Cerebellar cortex (tissue), 1 donor: ENCODE measurements around the gene VWA3B.
"Not testable (repeated sequence)": the region's sequence is repeated elsewhere in the genome, so short reads cannot be mapped to it uniquely, and the experiment has no call there.

Experiments
- DNase-seq: peaks from one replicate; pipeline ENCODE4 v3.0.0-alpha.2; 2015; ENCODE audit warnings: low spot score

The VWA3B gene, protein sequence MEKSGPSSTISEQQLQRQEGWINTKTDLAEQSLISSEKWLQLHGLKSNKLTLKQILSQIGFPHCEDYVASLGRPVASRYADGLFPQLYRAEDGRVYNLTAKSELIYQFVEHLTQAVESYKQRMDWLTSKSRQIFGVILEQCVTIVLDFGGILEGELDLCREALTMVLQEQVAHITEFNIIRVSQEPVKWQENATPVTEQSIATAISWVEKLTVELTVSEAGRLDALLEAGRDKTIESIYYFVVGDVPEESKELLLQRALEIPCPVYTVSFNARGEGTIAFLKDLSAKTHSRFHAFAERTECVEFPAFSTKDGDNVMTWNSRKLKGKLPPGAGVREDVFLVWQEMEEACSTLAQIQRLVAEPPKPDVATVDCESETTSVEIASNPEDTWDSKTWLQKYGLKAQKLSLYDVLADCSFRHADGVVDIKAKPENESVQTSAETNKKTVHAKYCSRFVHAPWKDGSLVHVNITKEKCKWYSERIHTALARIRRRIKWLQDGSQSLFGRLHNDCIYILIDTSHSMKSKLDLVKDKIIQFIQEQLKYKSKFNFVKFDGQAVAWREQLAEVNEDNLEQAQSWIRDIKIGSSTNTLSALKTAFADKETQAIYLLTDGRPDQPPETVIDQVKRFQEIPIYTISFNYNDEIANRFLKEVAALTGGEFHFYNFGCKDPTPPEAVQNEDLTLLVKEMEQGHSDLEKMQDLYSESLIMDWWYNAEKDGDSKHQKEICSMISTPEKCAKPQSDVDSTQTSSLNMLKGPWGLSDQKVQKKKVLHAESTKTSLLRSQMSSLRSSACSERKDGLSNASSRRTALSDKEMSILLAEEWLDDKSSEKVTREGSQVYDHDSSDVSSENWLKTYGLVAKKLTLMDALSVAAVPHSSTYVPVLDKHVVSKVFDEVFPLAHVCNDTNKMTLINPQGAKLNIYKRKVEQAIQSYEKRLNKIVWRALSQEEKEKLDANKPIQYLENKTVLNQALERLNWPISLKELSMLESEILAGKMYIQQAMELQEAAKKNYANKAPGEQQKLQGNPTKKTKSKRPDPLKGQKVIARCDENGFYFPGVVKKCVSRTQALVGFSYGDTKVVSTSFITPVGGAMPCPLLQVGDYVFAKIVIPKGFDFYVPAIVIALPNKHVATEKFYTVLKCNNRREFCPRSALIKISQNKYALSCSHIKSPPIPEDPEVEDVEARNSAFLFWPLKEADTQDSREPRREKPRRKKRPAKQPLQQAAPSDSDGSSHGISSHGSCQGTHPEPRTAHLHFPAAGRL (N-terminal part only)

DNA sequence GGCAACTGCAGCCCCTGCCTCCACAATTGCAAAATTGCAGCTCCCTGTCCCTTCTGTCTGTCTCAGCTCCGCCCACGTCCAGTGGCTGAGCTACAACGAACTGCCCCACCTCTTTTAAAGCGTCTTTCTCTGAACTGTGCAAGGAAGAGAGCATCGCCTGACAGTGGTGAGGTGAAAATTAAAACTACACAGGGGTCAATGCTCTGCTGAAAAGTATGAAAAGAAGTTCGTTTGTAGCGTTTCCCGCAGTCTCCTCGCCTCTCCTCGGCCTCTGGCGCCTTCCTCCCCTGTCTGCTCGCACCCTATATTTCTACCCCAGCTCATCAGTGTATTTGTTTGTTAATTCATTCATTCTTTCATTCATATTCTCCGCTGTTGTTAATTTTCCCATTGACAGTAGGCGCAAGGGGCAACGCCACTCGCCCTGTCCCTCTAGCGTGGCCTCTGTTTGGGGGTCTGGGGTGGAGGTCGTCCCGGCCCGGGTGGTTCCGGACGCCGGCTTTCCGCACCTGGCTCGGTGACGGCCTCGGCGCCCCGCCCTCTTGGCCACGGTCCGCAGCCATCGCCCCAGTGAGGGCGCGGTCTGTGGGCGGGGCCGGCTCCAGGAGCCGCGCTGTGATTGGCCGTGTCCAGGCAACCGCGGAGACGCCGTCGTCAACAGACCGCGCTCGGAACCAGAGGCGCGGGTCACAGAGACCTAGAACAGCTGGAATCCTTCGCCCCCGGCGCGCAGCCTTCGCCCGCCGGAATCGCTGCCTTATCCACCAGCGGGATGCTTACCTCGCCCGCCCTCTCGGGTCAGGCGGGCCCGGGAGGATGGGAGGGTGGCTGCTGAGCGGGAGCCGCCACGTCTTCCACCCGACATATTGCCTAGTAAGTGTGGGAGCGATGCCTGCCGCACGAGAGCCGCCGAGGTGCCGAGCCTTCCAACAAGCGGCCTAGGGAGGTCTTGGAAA is at the start of gene VWA3B:
Gene VWA3B (plus strand): TSS at position 677 of the 956 bp plus-strand sequence. CDS start 5,926 bp downstream, outside the sequence.
- no peak for DNase-seq

DNA sequence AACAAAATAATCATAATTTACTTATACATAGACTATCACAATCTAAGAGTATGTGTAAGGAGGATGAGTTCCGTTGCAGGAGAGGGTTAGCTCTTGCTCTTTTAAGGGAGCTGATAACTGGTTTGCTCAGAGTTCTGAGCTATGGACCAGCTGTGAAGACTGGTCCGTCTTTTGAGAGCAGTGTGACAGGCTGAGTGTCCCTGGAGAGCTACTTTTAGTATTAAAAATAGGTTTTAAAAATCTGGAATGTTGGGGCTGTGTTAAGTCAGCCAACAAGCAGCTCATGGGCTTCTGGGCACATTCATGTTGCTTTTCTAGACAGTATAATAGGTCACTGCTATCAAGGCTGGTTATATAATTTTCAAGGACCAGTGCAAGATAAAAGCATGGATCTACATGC is 49.8 kb upstream of the VWA3B start:
- DNase-seq: peak; percentile 33

DNA sequence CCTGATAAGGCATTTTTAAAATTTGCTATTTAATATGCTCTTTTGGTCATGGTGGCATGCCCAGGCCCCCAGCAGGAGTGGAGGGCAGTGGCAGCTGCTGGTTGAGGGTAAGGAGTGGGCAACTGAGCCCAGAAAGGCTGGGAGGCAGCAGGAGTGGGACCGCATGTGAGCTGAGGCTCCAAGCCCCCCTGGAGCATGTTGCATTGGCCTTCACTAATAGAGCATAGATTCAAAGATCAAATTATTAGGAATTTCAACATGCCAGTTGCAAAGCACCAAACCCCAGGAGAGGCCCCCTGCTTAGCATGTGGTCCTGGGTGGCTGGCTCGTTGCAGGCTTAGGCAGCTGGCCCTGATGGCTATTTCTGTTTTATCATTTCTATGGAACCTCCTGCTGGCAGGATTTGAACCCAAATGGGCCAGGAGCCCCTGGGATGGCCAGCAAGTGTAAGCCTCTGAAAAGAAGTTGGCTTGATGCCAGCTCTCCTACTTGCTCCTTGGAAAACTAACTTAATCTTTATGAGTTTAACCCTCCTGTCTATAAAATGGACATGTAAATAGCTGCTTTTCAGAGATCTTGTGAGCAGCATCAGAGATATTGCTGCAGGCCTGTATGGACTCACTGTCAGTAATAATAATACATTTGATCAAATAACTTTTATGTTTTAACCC is 49.2 kb upstream of the VWA3B start:
- peak; percentile 22 for DNase-seq

DNA sequence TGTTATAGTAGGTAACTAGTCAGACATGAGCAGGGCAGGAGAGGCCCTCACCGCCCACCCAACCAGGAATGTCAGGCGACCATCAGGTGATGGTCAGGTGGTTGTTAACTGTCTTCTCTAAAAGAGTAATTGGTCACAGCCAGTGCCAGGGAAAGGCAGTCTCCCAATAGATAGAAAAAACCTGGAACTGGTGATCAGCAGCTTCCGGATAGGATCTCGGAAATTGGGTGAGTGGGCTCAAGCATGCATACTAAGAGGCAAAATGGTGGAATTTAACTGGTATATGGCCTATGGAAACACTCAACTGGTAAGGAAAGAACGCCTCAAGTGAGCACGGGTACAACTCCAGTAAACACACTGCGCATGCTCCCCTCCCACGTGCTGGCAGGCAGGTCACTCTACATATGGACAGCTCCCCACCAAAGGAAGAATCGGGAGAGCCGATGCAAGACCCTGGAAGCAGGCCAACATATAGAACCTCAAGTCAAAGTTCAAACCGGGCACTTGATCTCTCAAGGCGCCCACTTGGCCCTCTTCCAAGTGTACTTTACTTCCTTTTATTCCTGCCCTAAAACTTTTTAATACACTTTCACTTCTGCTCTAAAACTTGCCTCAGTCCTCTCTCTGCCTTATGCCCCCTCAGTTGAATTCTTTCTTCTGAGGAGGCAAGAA is 47.7 kb upstream of the VWA3B start:
- DNase-seq: no peak

DNA sequence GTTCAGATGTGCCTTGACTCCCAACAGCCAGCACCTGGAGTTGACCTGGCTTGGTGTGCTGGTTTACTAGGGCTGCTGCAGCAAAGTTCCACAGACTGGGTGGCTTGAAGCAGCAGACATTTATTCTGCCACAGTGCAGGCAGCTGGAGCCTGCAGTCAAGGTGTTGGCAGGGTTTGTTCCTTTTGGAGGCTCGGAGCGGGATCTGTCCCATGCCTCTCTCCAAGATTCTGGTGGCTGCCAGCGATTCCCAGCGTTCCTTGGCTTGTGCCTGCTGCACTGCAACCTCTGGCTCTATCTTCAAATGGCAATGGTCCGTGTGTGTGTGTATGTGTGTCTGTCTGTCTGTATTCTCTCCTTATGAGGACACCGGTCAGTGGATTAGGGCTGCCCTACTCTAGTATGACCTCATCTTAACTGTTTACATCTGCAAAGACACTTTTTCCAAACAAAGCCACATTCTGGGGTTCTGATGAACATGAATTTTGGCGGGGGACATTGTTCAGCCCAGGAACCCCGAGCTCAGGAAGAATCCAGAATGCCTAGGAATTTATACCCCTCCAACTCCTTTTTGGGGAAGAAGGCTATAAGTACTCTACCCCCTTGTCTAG is 46.5 kb upstream of the VWA3B start:
- DNase-seq: no peak

DNA sequence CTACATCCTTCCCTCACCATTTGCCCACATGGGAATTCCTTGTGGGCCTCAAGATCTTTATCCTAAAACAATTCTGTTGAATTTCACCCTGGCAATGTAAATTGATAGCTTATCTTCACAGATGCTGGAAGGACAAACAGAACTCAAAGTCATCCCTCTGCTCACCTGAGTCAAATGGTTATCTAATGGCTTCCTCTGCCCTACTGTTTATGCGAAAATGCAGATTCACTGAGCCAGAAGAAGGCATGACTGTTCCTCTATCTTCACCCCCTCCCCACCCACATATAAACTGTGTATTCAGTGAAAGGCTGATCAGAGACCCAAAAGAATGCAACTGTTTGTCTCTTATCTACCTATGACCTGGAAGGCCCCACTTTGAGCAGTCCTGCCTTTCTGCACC is 43.9 kb upstream of the VWA3B start:
- no peak for DNase-seq

- not testable (repeated sequence) for DNase-seq
These were observed 42.2 kb upstream of the VWA3B start for GRCh38 chr2:98044730-98045129.

GRCh38 chr2:98050070-98050469 is 36.9 kb upstream of the VWA3B start:
- no peak for DNase-seq

DNA sequence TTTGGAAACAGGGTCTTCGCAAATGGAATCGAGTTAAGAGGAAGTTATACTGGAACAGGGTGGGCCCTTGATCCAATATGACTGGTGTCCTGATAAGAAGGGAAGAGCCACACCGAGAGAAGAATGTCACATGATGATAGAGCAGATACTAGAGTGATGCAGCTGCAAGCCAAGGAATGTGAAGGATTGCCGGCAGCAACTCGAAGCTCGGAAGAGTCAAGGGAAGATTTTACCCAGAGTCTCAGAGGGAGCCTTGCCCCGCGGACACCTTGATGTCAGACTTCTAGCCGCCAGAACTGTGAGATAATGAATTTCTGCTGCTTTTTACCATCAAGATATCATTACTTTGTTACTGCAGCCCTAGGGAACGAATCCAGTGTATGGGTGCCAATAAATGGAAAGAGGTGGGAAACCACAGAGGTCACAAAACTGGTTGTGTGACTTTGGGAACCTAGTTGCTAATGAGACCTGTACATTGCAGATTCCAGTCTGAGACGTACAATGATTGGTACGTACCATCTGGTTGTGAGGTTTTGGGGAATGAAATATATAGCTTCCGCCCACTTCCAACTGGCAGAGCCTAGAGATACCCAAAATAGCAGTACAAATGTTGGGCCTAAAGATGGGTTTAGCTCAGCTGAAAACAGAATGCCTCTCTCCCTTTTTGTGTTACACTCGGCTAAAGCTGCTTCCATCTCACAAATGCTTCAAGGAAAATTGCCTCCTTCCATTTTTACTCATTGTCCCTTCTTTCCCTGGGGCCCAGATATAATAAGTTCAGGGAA is 28.6 kb upstream of the VWA3B start:
- DNase-seq: no peak

- no peak for DNase-seq
These were observed 26.7 kb upstream of the VWA3B start for GRCh38 chr2:98060277-98060676.

DNA sequence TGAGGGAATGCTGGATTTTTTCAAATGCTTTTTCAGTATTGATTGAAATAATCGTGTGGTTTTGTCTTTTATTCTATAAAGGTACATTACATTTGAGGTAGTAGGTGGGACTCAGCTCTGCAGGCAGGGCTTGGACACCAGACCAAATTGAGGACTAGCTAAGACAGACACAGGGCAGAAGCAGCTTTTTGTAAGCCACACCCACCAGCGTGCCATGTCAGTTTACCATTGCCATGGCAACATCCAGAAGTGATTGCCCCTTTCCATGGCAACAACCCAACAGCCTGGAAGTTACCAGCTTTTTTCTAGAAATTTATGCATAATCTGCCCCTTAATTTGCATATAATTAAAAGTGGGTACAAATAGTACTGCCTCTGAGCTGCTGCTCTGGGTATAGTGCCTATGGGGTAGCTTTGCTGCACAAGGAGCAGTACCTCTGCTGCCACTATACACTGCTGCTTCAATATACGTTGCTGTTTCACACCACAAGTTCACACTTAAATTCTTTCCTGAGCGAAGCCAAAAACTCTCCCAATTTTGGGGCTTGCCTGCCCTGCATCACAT is 23.6 kb upstream of the VWA3B start:
- no peak for DNase-seq

GRCh38 chr2:98065808-98066207 is 21.2 kb upstream of the VWA3B start:
- no peak for DNase-seq

GRCh38 chr2:98067160-98067559 is 19.8 kb upstream of the VWA3B start:
- no peak for DNase-seq

GRCh38 chr2:98070081-98070480 is 16.9 kb upstream of the VWA3B start:
- no peak for DNase-seq

DNA sequence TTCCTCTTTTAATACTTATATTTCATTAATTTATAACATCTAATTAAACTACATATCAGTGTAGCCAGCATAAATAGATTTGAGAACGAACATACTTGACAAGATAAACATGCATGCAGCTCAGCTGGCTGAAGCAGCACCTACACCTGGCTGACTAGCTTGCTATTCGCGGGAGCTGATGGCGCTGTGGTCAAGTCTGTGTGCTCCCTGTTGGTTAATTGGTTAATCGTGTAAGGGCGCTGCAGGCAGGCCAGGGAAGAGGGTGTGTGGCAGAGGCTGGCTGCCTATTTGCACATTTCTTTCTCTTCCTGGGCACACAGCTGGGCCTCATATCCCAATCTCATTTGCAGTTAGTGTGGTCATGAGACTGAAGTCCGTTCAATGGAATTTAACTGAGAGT is 14.5 kb upstream of the VWA3B start:
- DNase-seq: no peak

DNA sequence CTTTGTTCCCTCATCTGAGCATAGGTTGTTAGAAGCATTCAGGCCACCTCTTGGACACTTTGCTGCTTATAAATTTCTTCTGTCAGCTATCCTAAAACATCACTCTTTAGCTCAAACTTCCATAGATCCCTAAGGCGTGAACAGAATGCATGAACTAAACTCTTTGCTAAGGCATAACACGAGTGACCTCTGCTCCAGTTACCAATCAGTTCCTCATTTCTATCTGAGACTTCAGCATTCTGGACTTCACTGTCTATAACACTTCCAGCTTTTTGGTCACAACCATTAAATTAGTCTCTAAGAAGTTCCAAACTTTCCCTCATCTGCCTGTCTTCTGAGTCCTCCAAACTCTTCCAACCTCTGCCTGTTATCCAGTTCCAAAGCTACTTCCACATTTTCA is 8.3 kb upstream of the VWA3B start:
- no peak for DNase-seq

- no peak for DNase-seq
These were observed 2.7 kb upstream of the VWA3B start for GRCh38 chr2:98084151-98084868.

DNA sequence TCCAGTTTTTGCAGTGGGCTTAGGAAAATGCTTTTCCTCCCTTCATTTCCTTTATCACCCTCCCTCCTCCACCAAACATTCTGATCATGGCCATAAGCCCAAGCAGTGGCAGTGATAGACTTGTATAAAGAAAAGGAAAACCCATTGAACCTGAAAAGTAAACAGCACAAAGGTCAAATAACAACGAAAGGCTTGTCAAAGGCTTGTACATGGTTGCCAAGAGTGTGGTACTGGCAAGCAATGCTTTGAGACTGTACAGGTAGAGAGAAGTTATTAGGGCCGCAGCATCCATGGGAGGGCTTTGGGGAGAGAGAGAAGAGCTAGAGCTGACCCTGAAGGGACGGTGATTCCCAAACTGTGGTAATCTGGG is 2.1 kb upstream of the VWA3B start:
- DNase-seq: no peak
